Activated naive CD8-positive, alpha-beta T cell treated with anti-CD3 and anti-CD28 coated beads, Interleukin-2, amount 10 ng/mL, durations not matched to agents 7 days and 5 days (primary cell): ENCODE data around the gene EML1. TPM values are rescaled to one million over a fixed set of nuclear protein-coding genes. Genes with fewer than 3 reads are reported as not detected.
"Not testable (repeated sequence)": the region's sequence is repeated elsewhere in the genome, so short reads cannot be mapped to it uniquely, and the experiment has no call there.

Experiments
- ATAC-seq: fragments of 150-1000 bp; cut with Tn5 transposase; one replicate; pipeline ENCODE4 v1.10.0; 2021; ENCODE audit warnings: low read depth, moderate library complexity
- POLR2A ChIA-PET: fragments of 350-600 bp; sonication (Branson Sonifier 250); formaldehyde crosslinking; loops from one replicate; lab custom pipeline; 2021; ENCODE audit warnings: antibody characterized with exemption; lab: Charles Lee
- DNase-seq: peaks from one replicate; pipeline ENCODE4 v3.0.0; 2021
- H3K27ac Mint-ChIP-seq: one replicate; pipeline ENCODE4 v1.8.0; 2022; ENCODE audit warnings: mild to moderate bottlenecking, mixed read lengths
- H3K27me3 Mint-ChIP-seq: one replicate; pipeline ENCODE4 v1.8.0; 2022; ENCODE audit warnings: mild to moderate bottlenecking, moderate library complexity, mixed read lengths
- H3K36me3 Mint-ChIP-seq: one replicate; pipeline ENCODE4 v1.8.0; 2021; ENCODE audit warnings: mild to moderate bottlenecking, mixed read lengths
- H3K4me1 Mint-ChIP-seq: one replicate; pipeline ENCODE4 v1.8.0; 2021; ENCODE audit warnings: mixed read lengths
- H3K4me3 Mint-ChIP-seq: one replicate; pipeline ENCODE4 v1.8.0; 2022; ENCODE audit warnings: mild to moderate bottlenecking, moderate library complexity, mixed read lengths
- H3K9me3 Mint-ChIP-seq: one replicate; pipeline ENCODE4 v1.8.0; 2021; ENCODE audit warnings: mixed read lengths
- total RNA-seq, 2 experiments: library from RNA; stranded (reverse); gene quantifications; one replicate each; pipeline ENCODE4 v1.2.3, GENCODE V29; 2021

Gene EML1
- total RNA-seq, 2 experiments from 2014 or later: 0.69 TPM; not detected in 1

GRCh38 chr14:99938896-99939295 lies 145.7 kb downstream of the EML1 start:
- no peaks in the 10 kb centered on the region for H3K36me3 Mint-ChIP-seq
- H3K9me3 Mint-ChIP-seq: no peaks in the 10 kb centered on the region
- no peak for ATAC-seq
- POLR2A ChIA-PET: no interaction called here
- H3K4me3 Mint-ChIP-seq: no peak overlapping the region
- no peak for DNase-seq
- H3K27me3 Mint-ChIP-seq: peaks cover 4% of the 10 kb centered on the region
- H3K4me1 Mint-ChIP-seq: no peaks in the 10 kb centered on the region
- no peak overlapping the region for H3K27ac Mint-ChIP-seq

GRCh38 chr14:99939421-99939820 lies 146.2 kb downstream of the EML1 start:
- DNase-seq: no peak
- peaks cover 4% of the 10 kb centered on the region for H3K27me3 Mint-ChIP-seq
- ATAC-seq: no peak
- no peaks in the 10 kb centered on the region for H3K36me3 Mint-ChIP-seq
- H3K4me3 Mint-ChIP-seq: no peak overlapping the region
- POLR2A ChIA-PET: no interaction called here
- no peak overlapping the region for H3K27ac Mint-ChIP-seq
- H3K4me1 Mint-ChIP-seq: no peaks in the 10 kb centered on the region
- no peaks in the 10 kb centered on the region for H3K9me3 Mint-ChIP-seq

GRCh38 chr14:99940064-99940463 lies 146.9 kb downstream of the EML1 start:
- peaks cover 4% of the 10 kb centered on the region for H3K27me3 Mint-ChIP-seq
- no peak overlapping the region for H3K4me3 Mint-ChIP-seq
- no peaks in the 10 kb centered on the region for H3K4me1 Mint-ChIP-seq
- DNase-seq (no peak), ATAC-seq (no peak)
- no peak overlapping the region for H3K27ac Mint-ChIP-seq
- POLR2A ChIA-PET: no interaction called here
- no peaks in the 10 kb centered on the region for H3K9me3 Mint-ChIP-seq
- H3K36me3 Mint-ChIP-seq: no peaks in the 10 kb centered on the region

GRCh38 chr14:99941211-99941610 lies 148.0 kb downstream of the EML1 start:
- POLR2A ChIA-PET: no interaction called here
- H3K4me1 Mint-ChIP-seq: no peaks in the 10 kb centered on the region
- no peaks in the 10 kb centered on the region for H3K36me3 Mint-ChIP-seq
- H3K27ac Mint-ChIP-seq: no peak overlapping the region
- H3K27me3 Mint-ChIP-seq: peaks cover 10% of the 10 kb centered on the region
- H3K4me3 Mint-ChIP-seq: no peak overlapping the region
- DNase-seq: no peak
- H3K9me3 Mint-ChIP-seq: no peaks in the 10 kb centered on the region
- ATAC-seq: no peak

GRCh38 chr14:99943620-99944019 lies 150.4 kb downstream of the EML1 start:
- no peaks in the 10 kb centered on the region for H3K9me3 Mint-ChIP-seq
- H3K4me3 Mint-ChIP-seq: no peak overlapping the region
- peaks cover 23% of the 10 kb centered on the region for H3K27me3 Mint-ChIP-seq
- POLR2A ChIA-PET: no interaction called here
- H3K4me1 Mint-ChIP-seq: peaks cover 5% of the 10 kb centered on the region
- no peaks in the 10 kb centered on the region for H3K36me3 Mint-ChIP-seq
- ATAC-seq: no peak
- H3K27ac Mint-ChIP-seq: no peak overlapping the region
- DNase-seq: no peak

- no peak for DNase-seq
- ATAC-seq: no peak
- Mint-ChIP-seq H3K4me3 (no peak overlapping the region), H3K4me1 (peaks cover 5% of the 10 kb centered on the region), H3K36me3 (no peaks in the 10 kb centered on the region), H3K27ac (no peak overlapping the region), H3K9me3 (no peaks in the 10 kb centered on the region), H3K27me3 (peaks cover 23% of the 10 kb centered on the region)
- POLR2A ChIA-PET: no interaction called here
Measured at GRCh38 chr14:99944241-99944651, 151.0 kb downstream of the EML1 start.

GRCh38 chr14:99945732-99946651 lies 152.8 kb downstream of the EML1 start:
- H3K36me3 Mint-ChIP-seq: no peaks in the 10 kb centered on the region
- ATAC-seq (no peak), DNase-seq (no peak)
- peaks cover 23% of the 10 kb centered on the region for H3K27me3 Mint-ChIP-seq
- no peak overlapping the region for H3K27ac Mint-ChIP-seq
- peaks cover 5% of the 10 kb centered on the region for H3K4me1 Mint-ChIP-seq
- POLR2A ChIA-PET: no interaction called here
- no peaks in the 10 kb centered on the region for H3K9me3 Mint-ChIP-seq
- no peak overlapping the region for H3K4me3 Mint-ChIP-seq

GRCh38 chr14:99946652-99947489 lies 153.7 kb downstream of the EML1 start:
- H3K27me3 Mint-ChIP-seq: peaks cover 21% of the 10 kb centered on the region
- H3K4me3 Mint-ChIP-seq: peak overlapping the region; percentile 49
- H3K27ac Mint-ChIP-seq: no peak overlapping the region
- no peaks in the 10 kb centered on the region for H3K9me3 Mint-ChIP-seq
- POLR2A ChIA-PET: no interaction called here
- no peaks in the 10 kb centered on the region for H3K36me3 Mint-ChIP-seq
- peak; percentile 68 for DNase-seq
- H3K4me1 Mint-ChIP-seq: peaks cover 5% of the 10 kb centered on the region
- peak; percentile 83 for ATAC-seq

- POLR2A ChIA-PET: no interaction called here
- no peak for ATAC-seq
- no peak overlapping the region for H3K4me3 Mint-ChIP-seq
Measured at GRCh38 chr14:99947695-99948094, 154.5 kb downstream of the EML1 start.

GRCh38 chr14:99949011-99949732 lies 156.0 kb downstream of the EML1 start:
- H3K27ac Mint-ChIP-seq, POLR2A ChIA-PET, H3K4me3 Mint-ChIP-seq, H3K4me1 Mint-ChIP-seq, DNase-seq, H3K9me3 Mint-ChIP-seq, ATAC-seq, H3K36me3 Mint-ChIP-seq: not testable (repeated sequence)
- peaks cover 21% of the 10 kb centered on the region for H3K27me3 Mint-ChIP-seq

More at GRCh38 chr14:99947695-99948094, 154.5 kb downstream of the EML1 start:
- DNase-seq: no peak
- H3K27me3 Mint-ChIP-seq: peaks cover 21% of the 10 kb centered on the region
- H3K9me3 Mint-ChIP-seq: peaks cover under 1% of the 10 kb centered on the region
- no peak overlapping the region for H3K27ac Mint-ChIP-seq
- peaks cover under 1% of the 10 kb centered on the region for H3K36me3 Mint-ChIP-seq
- peaks cover 5% of the 10 kb centered on the region for H3K4me1 Mint-ChIP-seq

GRCh38 chr14:99950181-99950580 lies 157.0 kb downstream of the EML1 start:
- no peak for ATAC-seq
- peaks cover 29% of the 10 kb centered on the region for H3K27me3 Mint-ChIP-seq
- no peak overlapping the region for H3K27ac Mint-ChIP-seq
- POLR2A ChIA-PET: no interaction called here
- H3K4me1 Mint-ChIP-seq: peaks cover 7% of the 10 kb centered on the region
- peaks cover 2% of the 10 kb centered on the region for H3K36me3 Mint-ChIP-seq
- no peak overlapping the region for H3K4me3 Mint-ChIP-seq
- DNase-seq: no peak
- H3K9me3 Mint-ChIP-seq: peaks cover 5% of the 10 kb centered on the region

- Mint-ChIP-seq H3K27ac (no peak overlapping the region), H3K4me1 (peaks cover 7% of the 10 kb centered on the region), H3K9me3 (peaks cover 5% of the 10 kb centered on the region), H3K4me3 (no peak overlapping the region), H3K36me3 (peaks cover 2% of the 10 kb centered on the region), H3K27me3 (peaks cover 32% of the 10 kb centered on the region)
- DNase-seq (no peak), ATAC-seq (no peak)
- POLR2A ChIA-PET: no interaction called here
Measured at GRCh38 chr14:99951085-99951484, 157.9 kb downstream of the EML1 start.

- DNase-seq: no peak
Measured at GRCh38 chr14:99952039-99952438, 158.8 kb downstream of the EML1 start.

More at GRCh38 chr14:99952039-99952438, 158.8 kb downstream of the EML1 start:
- Mint-ChIP-seq H3K4me1 (peaks cover 3% of the 10 kb centered on the region), H3K27ac (no peak overlapping the region), H3K4me3 (no peak overlapping the region), H3K27me3 (peaks cover 24% of the 10 kb centered on the region), H3K36me3 (peaks cover 2% of the 10 kb centered on the region), H3K9me3 (peaks cover 5% of the 10 kb centered on the region)
- POLR2A ChIA-PET: no interaction called here
- ATAC-seq: no peak
